HEK293 (cell line): Measurements from ENCODE around the gene ZNF605.

Experiments
- CTCF ChIA-PET: fragments of 350-600 bp; formaldehyde crosslinking; extraction: SDS; loops from one replicate; lab custom pipeline; 2021; ENCODE audit warnings: antibody characterized with exemption; lab: Yijun Ruan, JAX
- POLR2A ChIA-PET: fragments of 300-600 bp; formaldehyde crosslinking; extraction: SDS; loops from one replicate; lab custom pipeline; 2020; ENCODE audit warnings: antibody characterized with exemption, inconsistent platforms; lab: Yijun Ruan, JAX
- H3K27ac ChIP-seq: fragments of 200-500 bp; sonication (Bioruptor generic); 2 replicates; pipeline ENCODE4 v1.5.1; 2014; ENCODE audit warnings: low read depth, low read length, control low read depth, inconsistent platforms; ENCODE audit errors: extremely low read depth
- H3K36me3 ChIP-seq, 2 experiments: fragments of 200-500 bp in 1 of 2; sonication (Bioruptor generic) in 1 of 2; 1 replicate in 1 of 2; 2 replicates in 1 of 2; pipeline ENCODE4 v1.5.1; 2014 to 2017; ENCODE audit warnings: inconsistent platforms in 2 of 2, low read length in 2 of 2; ENCODE audit not compliant: control insufficient read depth in 2 of 2, insufficient read depth in 1 of 2
- H3K4me1 ChIP-seq: fragments of 200-500 bp; sonication (Bioruptor generic); 2 replicates; pipeline ENCODE4 v1.5.1; 2014; ENCODE audit warnings: mild to moderate bottlenecking, low read length, inconsistent platforms; ENCODE audit not compliant: control insufficient read depth, insufficient read depth
- H3K4me3 ChIP-seq: 2 replicates; pipeline ENCODE4 v1.5.1; 2011; ENCODE audit warnings: low read depth, mild to moderate bottlenecking, control low read depth, low read length, moderate library complexity
- H3K9me3 ChIP-seq: fragments of 200-500 bp; sonication (Bioruptor generic); 2 replicates; pipeline ENCODE4 v1.5.1; 2014; ENCODE audit warnings: low read depth, low read length, inconsistent platforms; ENCODE audit not compliant: control insufficient read depth, insufficient read depth
- PBX3 ChIP-seq: sonication (generic); formaldehyde crosslinking; IDR thresholded peaks from 2 replicates; pipeline ENCODE4 v1.8.1; 2022; ENCODE audit warnings: mild to moderate bottlenecking, moderate library complexity, missing genetic modification reagents
- PRDM1 ChIP-seq: fragments of 450-650 bp; formaldehyde crosslinking; IDR thresholded peaks from 2 replicates; pipeline ENCODE4; 2016; ENCODE audit warnings: missing biosample characterization, missing genetic modification characterization
- WT1 ChIP-seq: fragments of 450-650 bp; formaldehyde crosslinking; IDR thresholded peaks from 2 replicates; pipeline ENCODE4 v1.5.1; 2016; ENCODE audit warnings: missing biosample characterization, missing genetic modification characterization
- ZBTB44 ChIP-seq: fragments of 450-650 bp; IDR thresholded peaks from 2 replicates; pipeline ENCODE4 v1.5.1; 2018; ENCODE audit warnings: missing biosample characterization, mild to moderate bottlenecking, missing genetic modification characterization
- ZNF112 ChIP-seq: fragments of 450-650 bp; formaldehyde crosslinking; IDR thresholded peaks from 2 replicates; pipeline ENCODE4 v1.5.0; 2017; ENCODE audit warnings: missing biosample characterization, missing genetic modification characterization
- ZNF114 ChIP-seq: fragments of 450-650 bp; formaldehyde crosslinking; IDR thresholded peaks from 2 replicates; pipeline ENCODE4 v1.5.0; 2017; ENCODE audit warnings: missing biosample characterization, missing genetic modification characterization
- ZNF121 ChIP-seq: fragments of 450-650 bp; formaldehyde crosslinking; IDR thresholded peaks from 2 replicates; pipeline ENCODE4 v1.5.1; 2016; ENCODE audit warnings: missing biosample characterization, missing genetic modification characterization
- ZNF248 ChIP-seq: fragments of 450-650 bp; formaldehyde crosslinking; IDR thresholded peaks from 2 replicates; pipeline ENCODE4 v1.5.1; 2017; ENCODE audit warnings: missing biosample characterization, missing genetic modification characterization
- ZNF513 ChIP-seq: fragments of 450-650 bp; IDR thresholded peaks from 2 replicates; pipeline ENCODE4 v1.5.1; 2018; ENCODE audit warnings: missing biosample characterization, missing genetic modification characterization
- ZNF544 ChIP-seq: fragments of 450-650 bp; formaldehyde crosslinking; IDR thresholded peaks from 2 replicates; pipeline ENCODE4 v1.5.0; 2017; ENCODE audit warnings: missing biosample characterization, missing genetic modification characterization
- ZNF558 ChIP-seq: fragments of 450-650 bp; formaldehyde crosslinking; IDR thresholded peaks from 2 replicates; pipeline ENCODE4 v1.5.1; 2016; ENCODE audit warnings: missing biosample characterization, missing genetic modification characterization
- ZNF561 ChIP-seq: fragments of 450-650 bp; IDR thresholded peaks from 2 replicates; pipeline ENCODE4 v1.5.1; 2018; ENCODE audit warnings: missing biosample characterization, missing genetic modification characterization, borderline replicate concordance
- ZNF645 ChIP-seq: fragments of 450-650 bp; formaldehyde crosslinking; IDR thresholded peaks from 2 replicates; pipeline ENCODE4; 2016; ENCODE audit warnings: missing biosample characterization, missing genetic modification characterization
- ZNF76 ChIP-seq: fragments of 450-650 bp; formaldehyde crosslinking; IDR thresholded peaks from 2 replicates; pipeline ENCODE4; 2016; ENCODE audit warnings: low read depth, missing biosample characterization, missing genetic modification characterization, borderline replicate concordance
- ZNF785 ChIP-seq: fragments of 450-650 bp; formaldehyde crosslinking; IDR thresholded peaks from 2 replicates; pipeline ENCODE4 v1.5.1; 2016; ENCODE audit warnings: missing biosample characterization, missing genetic modification characterization

The ZNF605 gene

GRCh38 chr12:132869551-132869950, 86.6 kb downstream of the ZNF605 start:
- TF ChIP-seq ZNF114 (tag by site-specific recombination) (no peak), ZNF558 (no peak), ZNF544 (tag by site-specific recombination) (no peak), ZNF248 (tag by site-specific recombination) (no peak), ZNF785 (tag by site-specific recombination) (no peak), ZNF76 (tag by site-specific recombination) (no peak), ZNF121 (tag by site-specific recombination) (no peak), PBX3 (CRISPR knock-in tag) (no peak), ZNF112 (tag by site-specific recombination) (no peak), WT1 (no peak), PRDM1 (tag by site-specific recombination) (no peak), ZBTB44 (tag by site-specific recombination) (no peak), ZNF645 (no peak), ZNF561 (tag by site-specific recombination) (no peak), ZNF513 (tag by site-specific recombination) (no peak)
- ChIA-PET CTCF (no interaction called here), POLR2A (no interaction called here)
- H3K4me1 ChIP-seq = no peaks in the 10 kb centered on the region
- no peak overlapping the region for H3K4me3 ChIP-seq
- no peak overlapping the region for H3K27ac ChIP-seq
- peaks cover 9 to 79% of the 10 kb centered on the region in 2 experiments; a peak in 2 of 3 replicates for H3K36me3 ChIP-seq
- H3K9me3 ChIP-seq = no peaks in the 10 kb centered on the region
